HG02678 (cell line): ENCODE results near the gene EPB41L4B.
"Not testable (repeated sequence)": the region's sequence is repeated elsewhere in the genome, so short reads cannot be mapped to it uniquely, and the experiment has no call there.

Experiments
- ATAC-seq: cut with Tn5 transposase; IDR thresholded peaks from one replicate; pipeline ENCODE4 v1.9.1; 2021; ENCODE audit warnings: mild to moderate bottlenecking, moderate library complexity; ENCODE audit not compliant: unreplicated experiment

EPB41L4B gene

DNA sequence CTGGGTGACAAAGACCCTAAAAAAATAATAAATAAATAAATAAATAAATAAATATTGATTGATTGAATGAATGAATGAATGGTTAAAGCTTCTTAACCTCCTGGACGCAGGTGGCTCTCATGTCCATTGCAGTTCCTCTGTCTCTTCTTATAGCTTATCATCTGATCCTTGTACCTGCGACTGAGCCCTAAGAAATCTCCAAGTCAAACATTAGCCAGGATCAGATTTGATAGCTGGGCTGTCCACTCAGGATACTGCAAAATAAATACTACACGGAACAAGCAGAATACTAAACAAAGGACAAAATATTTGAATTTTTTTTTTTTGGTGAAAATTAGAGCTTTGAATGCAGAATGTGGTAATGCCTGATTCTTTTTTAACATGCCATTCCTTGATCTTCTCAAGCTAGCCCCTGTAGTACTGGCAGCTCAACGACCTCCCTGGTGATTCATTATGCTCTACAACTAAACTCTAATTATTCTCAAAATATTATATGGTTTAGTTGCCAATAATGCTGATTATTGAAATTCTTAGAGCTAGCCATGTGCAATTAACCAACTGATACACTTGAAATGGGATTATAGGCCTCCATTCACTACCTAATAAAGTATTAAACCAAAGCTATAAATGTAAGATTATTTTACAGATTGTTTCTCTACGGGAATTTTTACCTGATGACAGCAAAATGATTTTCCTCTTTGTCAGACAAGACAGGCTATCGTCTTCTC, 191.2 kb downstream of the EPB41L4B start:
- no peak for ATAC-seq

- ATAC-seq, result not testable (repeated sequence)
These were observed 194.2 kb downstream of the EPB41L4B start for GRCh38 chr9:109126671-109127070.

DNA sequence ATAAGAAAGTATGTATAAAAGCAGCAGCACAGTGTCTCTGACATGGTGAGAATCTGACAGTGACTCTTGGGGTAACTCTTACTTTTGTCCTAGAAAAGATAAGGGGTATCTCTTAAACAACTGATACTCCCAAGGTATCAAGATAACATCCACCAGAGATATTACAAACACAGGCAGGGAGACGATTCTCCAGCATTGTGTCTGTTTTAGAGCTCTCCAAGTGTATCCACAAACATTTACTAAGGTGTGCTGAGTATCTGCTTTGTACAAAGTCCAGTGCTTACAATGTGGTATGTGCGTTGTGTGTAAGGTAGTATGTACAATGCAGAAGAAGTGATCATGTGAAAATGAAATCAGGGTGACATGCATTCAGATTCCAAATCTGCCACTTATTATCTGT, 196.7 kb downstream of the EPB41L4B start:
- no peak for ATAC-seq

- ATAC-seq, result peak; percentile 24
These were observed 197.9 kb downstream of the EPB41L4B start for GRCh38 chr9:109122726-109123621.
